ENCODE results near the gene CST9L. TPM values are rescaled to one million over a fixed set of nuclear protein-coding genes. Genes with fewer than 3 reads are reported as not detected.
A peak's percentile ranks its signal among the peaks of the same experiment; 100 is the strongest.

CST9L gene
- total RNA-seq, 1 experiment from 2014 or later, result not detected

DNA sequence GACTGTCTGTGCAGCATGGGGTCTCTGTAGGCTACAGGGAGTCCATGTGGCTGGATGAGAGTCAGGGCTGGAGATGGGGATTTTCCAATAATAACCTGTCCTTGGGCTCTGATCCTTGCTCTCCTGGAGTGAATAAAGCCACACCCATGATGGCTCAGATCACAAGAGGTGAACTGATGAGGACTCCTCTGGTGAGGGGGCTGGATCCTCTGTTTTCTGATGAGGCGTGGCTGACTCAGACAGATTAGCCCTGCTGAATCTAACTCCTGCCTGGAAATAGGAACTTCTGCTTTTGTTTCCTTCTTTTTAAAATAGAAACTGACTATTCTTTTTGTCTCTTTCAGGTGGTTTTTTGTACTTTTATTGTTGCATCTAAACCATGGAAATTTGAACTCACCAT is 27.0 kb downstream of the CST9L start:
- Histone ChIP-seq H3K4me1 (ENCODE audit: insufficient read depth, low read length) (peaks cover 15% of the 10 kb centered on the region), H3K27ac (ENCODE audit: low read length) (no peak overlapping the region), H3K36me3 (ENCODE audit: low read depth, low read length) (no peaks in the 10 kb centered on the region), H3K9ac (ENCODE audit: low read length) (no peak overlapping the region), H3K9me2 (replicated peaks; ENCODE audit: low read length) (no peaks in the 10 kb centered on the region), H3F3A (ENCODE audit: low read length, unreplicated experiment) (no peaks in the 10 kb centered on the region), H2AFZ (ENCODE audit: low read length) (no peak overlapping the region), H3K27me3 (ENCODE audit: low read length) (peaks cover 10% of the 10 kb centered on the region; the same call in 1 of the 2 replicates), H3K79me2 (ENCODE audit: low read length) (no peaks in the 10 kb centered on the region), H3K4me3 (ENCODE audit: low read length) (no peak overlapping the region), H3K9me3 (ENCODE audit: low read length) (no peaks in the 10 kb centered on the region), H4K20me1 (ENCODE audit: low read length) (no peaks in the 10 kb centered on the region), H3K4me2 (ENCODE audit: low read length) (no peak overlapping the region)
- POLR2A ChIA-PET (ENCODE audit: unreplicated experiment), result no interaction called here
- CTCF ChIA-PET, result no interaction called here
- DNase-seq (peak; percentile 60), ATAC-seq (no peak)
- intact Hi-C loops (cut with micrococcal nuclease), result no loop called here
- TF ChIP-seq EZH2phosphoT487 (IDR thresholded peaks at IDR 0.05; ENCODE audit: borderline replicate concordance, low read length) (no peak), EZH2 (IDR thresholded peaks at IDR 0.05; ENCODE audit: low read length, unreplicated experiment) (no peak)
- TF ChIP-seq, protein P1, sequence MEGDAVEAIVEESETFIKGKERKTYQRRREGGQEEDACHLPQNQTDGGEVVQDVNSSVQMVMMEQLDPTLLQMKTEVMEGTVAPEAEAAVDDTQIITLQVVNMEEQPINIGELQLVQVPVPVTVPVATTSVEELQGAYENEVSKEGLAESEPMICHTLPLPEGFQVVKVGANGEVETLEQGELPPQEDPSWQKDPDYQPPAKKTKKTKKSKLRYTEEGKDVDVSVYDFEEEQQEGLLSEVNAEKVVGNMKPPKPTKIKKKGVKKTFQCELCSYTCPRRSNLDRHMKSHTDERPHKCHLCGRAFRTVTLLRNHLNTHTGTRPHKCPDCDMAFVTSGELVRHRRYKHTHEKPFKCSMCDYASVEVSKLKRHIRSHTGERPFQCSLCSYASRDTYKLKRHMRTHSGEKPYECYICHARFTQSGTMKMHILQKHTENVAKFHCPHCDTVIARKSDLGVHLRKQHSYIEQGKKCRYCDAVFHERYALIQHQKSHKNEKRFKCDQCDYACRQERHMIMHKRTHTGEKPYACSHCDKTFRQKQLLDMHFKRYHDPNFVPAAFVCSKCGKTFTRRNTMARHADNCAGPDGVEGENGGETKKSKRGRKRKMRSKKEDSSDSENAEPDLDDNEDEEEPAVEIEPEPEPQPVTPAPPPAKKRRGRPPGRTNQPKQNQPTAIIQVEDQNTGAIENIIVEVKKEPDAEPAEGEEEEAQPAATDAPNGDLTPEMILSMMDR (conservative IDR thresholded peaks at IDR 0.05; ENCODE audit: low read depth, low read length), result no peak
- BruUV-seq (replicated peaks), result no TSS peak

GRCh38 chr20:23540624-23541023 is 27.7 kb downstream of the CST9L start:
- Histone ChIP-seq H3K9ac (ENCODE audit: low read length) (no peak overlapping the region), H3K9me3 (ENCODE audit: low read length) (no peaks in the 10 kb centered on the region), H3K4me2 (ENCODE audit: low read length) (no peak overlapping the region), H3F3A (ENCODE audit: low read length, unreplicated experiment) (no peaks in the 10 kb centered on the region), H2AFZ (ENCODE audit: low read length) (no peak overlapping the region), H3K4me1 (ENCODE audit: insufficient read depth, low read length) (peaks cover 15% of the 10 kb centered on the region), H4K20me1 (ENCODE audit: low read length) (no peaks in the 10 kb centered on the region), H3K9me2 (replicated peaks; ENCODE audit: low read length) (no peaks in the 10 kb centered on the region), H3K79me2 (ENCODE audit: low read length) (no peaks in the 10 kb centered on the region), H3K27me3 (ENCODE audit: low read length) (peaks cover 9% of the 10 kb centered on the region; the same call in 1 of the 2 replicates), H3K27ac (ENCODE audit: low read length) (no peak overlapping the region), H3K4me3 (ENCODE audit: low read length) (no peak overlapping the region), H3K36me3 (ENCODE audit: low read depth, low read length) (no peaks in the 10 kb centered on the region)
- ATAC-seq (no peak; the same call in 1 of the 2 replicates), DNase-seq (peak; percentile 48)
- POLR2A ChIA-PET (ENCODE audit: unreplicated experiment), result no interaction called here
- CTCF ChIA-PET, result no interaction called here
- intact Hi-C loops (cut with micrococcal nuclease), result no loop called here
- TF ChIP-seq, protein P1 (conservative IDR thresholded peaks at IDR 0.05; ENCODE audit: low read depth, low read length), result no peak
- no TSS peak for BruUV-seq (replicated peaks)

DNA sequence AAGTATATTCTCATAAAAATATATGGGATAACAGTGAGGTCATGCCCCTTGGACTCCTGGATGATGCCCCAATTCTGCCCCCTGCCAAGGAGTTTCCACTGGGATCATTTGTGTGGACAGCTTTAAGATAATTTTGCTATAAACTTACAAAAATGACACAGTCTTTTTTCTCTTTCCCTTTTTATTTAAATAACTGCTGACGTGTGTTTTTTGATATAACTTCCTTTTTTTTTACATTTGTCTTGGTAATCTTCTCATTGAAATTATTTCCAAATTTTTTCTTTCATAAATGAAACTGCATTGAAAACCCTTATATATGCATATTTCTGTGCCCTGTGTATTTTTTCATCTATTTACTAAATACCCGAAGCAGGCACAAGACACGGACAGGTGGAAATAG is 31.3 kb downstream of the CST9L start:
- intact Hi-C loops (cut with micrococcal nuclease), result no loop called here
- Histone ChIP-seq H3K9me3 (ENCODE audit: low read length) (no peaks in the 10 kb centered on the region), H3K4me1 (ENCODE audit: insufficient read depth, low read length) (peaks cover 15% of the 10 kb centered on the region), H3K36me3 (ENCODE audit: low read depth, low read length) (no peaks in the 10 kb centered on the region), H3K27ac (ENCODE audit: low read length) (no peak overlapping the region), H2AFZ (ENCODE audit: low read length) (no peak overlapping the region), H3K79me2 (ENCODE audit: low read length) (no peaks in the 10 kb centered on the region), H3K4me3 (ENCODE audit: low read length) (no peak overlapping the region), H3K9me2 (replicated peaks; ENCODE audit: low read length) (no peaks in the 10 kb centered on the region), H3F3A (ENCODE audit: low read length, unreplicated experiment) (no peaks in the 10 kb centered on the region), H3K4me2 (ENCODE audit: low read length) (no peak overlapping the region), H3K27me3 (ENCODE audit: low read length) (no peaks in the 10 kb centered on the region), H4K20me1 (ENCODE audit: low read length) (no peaks in the 10 kb centered on the region), H3K9ac (ENCODE audit: low read length) (no peak overlapping the region)
- DNase-seq (no peak), ATAC-seq (no peak)
- ChIA-PET CTCF (no interaction called here), POLR2A (ENCODE audit: unreplicated experiment) (no interaction called here)
- no peak for TF ChIP-seq EZH2 (IDR thresholded peaks at IDR 0.05; ENCODE audit: low read length, unreplicated experiment)
- TF ChIP-seq, protein P1 (conservative IDR thresholded peaks at IDR 0.05; ENCODE audit: low read depth, low read length), result no peak
- TF ChIP-seq EZH2phosphoT487 (IDR thresholded peaks at IDR 0.05; ENCODE audit: borderline replicate concordance, low read length), result no peak
- no TSS peak for BruUV-seq (replicated peaks)

Data from PC-3 (cell line).